Measurements from ENCODE around the gene NCKAP5.

Gene NCKAP5

DNA sequence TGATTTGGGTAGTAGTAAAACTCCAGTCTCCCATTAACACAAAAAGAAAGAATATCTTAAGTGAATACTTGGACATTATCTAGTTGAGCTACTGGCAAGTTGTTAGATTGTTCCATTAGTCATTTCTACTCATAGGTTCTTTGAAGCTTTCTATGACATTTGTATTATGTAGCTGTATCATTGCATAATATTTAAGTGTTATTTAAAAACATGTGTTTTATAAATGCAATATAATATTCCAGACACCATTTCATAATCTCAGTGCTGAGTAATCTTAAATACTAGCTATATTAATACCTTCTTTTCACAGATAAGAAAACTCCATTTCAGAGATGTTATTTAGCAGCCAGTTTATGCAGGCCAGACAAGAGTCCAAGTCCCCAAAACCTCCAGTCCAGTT lies 271.9 kb downstream of the NCKAP5 start:
- H3K27me3 Mint-ChIP-seq: no peaks in the 10 kb centered on the region
- ATAC-seq (replicated peaks; ENCODE audit: extremely low read depth, poor library complexity, severe bottlenecking): no peak
- DNase-seq (ENCODE audit: low spot score in 2 of 2): no peak

DNA sequence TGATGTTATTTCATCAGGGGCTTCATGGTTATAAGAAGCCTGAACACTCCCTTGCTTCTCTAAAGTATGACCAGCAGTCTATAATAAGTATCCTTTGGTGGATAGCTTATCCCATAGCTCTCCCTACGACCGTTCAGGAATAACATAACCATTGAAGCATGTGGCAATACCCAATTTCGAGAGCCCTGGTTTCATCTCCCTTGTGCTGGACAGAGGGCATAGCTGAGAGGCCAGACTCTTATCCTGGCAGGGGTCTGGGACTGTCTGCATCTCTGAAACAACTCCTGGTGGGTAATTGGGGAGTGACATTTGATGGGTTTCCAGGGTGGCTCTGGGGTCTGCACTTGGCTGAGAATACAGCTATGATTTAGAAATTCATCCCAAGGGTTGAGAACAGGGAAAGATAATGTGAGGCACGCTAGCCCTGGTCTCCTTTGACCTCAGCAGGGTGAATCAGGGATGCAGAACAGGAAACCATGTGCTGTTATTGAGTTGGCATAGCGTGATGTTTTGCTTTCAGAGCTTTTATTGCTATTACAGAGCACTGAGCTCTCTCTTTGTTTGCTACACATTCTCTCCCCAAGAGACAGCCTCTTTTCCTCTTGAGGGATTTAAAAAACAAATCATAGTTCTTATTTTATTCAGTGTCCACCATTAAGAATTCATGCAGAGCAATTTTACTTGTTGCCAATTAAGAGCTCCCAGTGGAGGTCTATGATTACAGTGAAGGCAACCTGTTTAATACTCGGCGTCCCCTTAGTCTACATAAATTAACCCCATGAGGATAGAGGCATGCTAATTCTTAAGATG lies 274.5 kb downstream of the NCKAP5 start:
- H3K36me3 Mint-ChIP-seq (ENCODE audit: insufficient read depth): no peaks in the 10 kb centered on the region
- H3K4me3 Mint-ChIP-seq: no peak overlapping the region
- H3K27me3 Mint-ChIP-seq: no peaks in the 10 kb centered on the region
- peaks cover 6% of the 10 kb centered on the region for H3K9me3 Mint-ChIP-seq
- no peaks in the 10 kb centered on the region for H3K4me1 Mint-ChIP-seq
- H3K27ac Mint-ChIP-seq (ENCODE audit: low read depth): no peak overlapping the region
- no peak for DNase-seq (ENCODE audit: low spot score in 2 of 2)
- no peak for ATAC-seq (replicated peaks; ENCODE audit: extremely low read depth, poor library complexity, severe bottlenecking)

More for the DNA sequence above, 271.9 kb downstream of the NCKAP5 start:
- Mint-ChIP-seq H3K36me3 (ENCODE audit: insufficient read depth) (no peaks in the 10 kb centered on the region), H3K4me3 (no peak overlapping the region), H3K27ac (ENCODE audit: low read depth) (no peak overlapping the region), H3K4me1 (no peaks in the 10 kb centered on the region), H3K9me3 (peaks cover 6% of the 10 kb centered on the region)

DNA sequence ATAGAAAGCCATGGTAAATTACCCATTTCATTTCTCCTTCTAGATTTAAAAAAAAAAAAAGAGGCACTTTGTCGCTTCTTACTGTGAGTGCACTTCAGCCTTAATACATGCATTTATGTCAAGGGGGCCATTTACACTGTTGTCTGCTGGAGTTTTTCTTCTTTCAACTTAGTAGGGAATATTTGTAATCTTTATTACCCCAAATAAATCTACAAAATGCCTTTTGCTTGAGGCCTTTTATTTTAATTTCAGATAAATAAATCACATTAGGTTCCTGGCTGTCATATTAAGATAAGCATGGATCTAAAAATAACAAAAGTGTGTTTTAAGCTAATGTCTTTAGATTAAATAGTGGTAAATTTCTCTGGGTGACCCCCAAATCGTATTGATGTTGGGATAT lies 276.0 kb downstream of the NCKAP5 start:
- ATAC-seq (replicated peaks; ENCODE audit: extremely low read depth, poor library complexity, severe bottlenecking): no peak

DNA sequence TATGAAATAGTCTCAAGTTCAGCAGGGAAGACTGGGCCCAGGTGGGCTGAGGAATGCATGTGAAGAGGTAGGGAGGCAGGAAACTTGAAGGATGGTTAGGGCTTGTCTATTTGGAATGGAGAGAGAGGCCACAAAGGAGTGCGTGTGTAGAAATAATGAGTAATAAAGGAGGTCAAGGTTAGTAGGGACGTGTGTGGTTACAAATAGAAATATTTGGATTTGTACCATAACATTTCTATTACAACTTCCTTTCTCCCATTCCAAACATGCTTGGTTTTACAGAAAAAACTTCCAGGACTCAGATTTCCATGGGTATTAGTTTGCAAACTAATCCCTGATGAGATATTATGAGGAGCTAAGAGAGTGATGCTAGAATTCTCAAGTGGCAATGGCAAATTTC lies 280.6 kb downstream of the NCKAP5 start:
- no peak overlapping the region for H3K4me3 Mint-ChIP-seq
- no peaks in the 10 kb centered on the region for H3K9me3 Mint-ChIP-seq
- H3K36me3 Mint-ChIP-seq (ENCODE audit: insufficient read depth): no peaks in the 10 kb centered on the region
- no peak overlapping the region for H3K27ac Mint-ChIP-seq (ENCODE audit: low read depth)
- H3K27me3 Mint-ChIP-seq: no peaks in the 10 kb centered on the region
- DNase-seq (ENCODE audit: low spot score in 2 of 2) (no peak), ATAC-seq (replicated peaks; ENCODE audit: extremely low read depth, poor library complexity, severe bottlenecking) (no peak)
- no peaks in the 10 kb centered on the region for H3K4me1 Mint-ChIP-seq

More for the DNA sequence above, 276.0 kb downstream of the NCKAP5 start:
- no peak for DNase-seq (ENCODE audit: low spot score in 2 of 2)
- Mint-ChIP-seq H3K4me3 (no peak overlapping the region), H3K9me3 (peaks cover 6% of the 10 kb centered on the region), H3K27me3 (no peaks in the 10 kb centered on the region), H3K36me3 (ENCODE audit: insufficient read depth) (no peaks in the 10 kb centered on the region), H3K4me1 (no peaks in the 10 kb centered on the region), H3K27ac (ENCODE audit: low read depth) (no peak overlapping the region)

DNA sequence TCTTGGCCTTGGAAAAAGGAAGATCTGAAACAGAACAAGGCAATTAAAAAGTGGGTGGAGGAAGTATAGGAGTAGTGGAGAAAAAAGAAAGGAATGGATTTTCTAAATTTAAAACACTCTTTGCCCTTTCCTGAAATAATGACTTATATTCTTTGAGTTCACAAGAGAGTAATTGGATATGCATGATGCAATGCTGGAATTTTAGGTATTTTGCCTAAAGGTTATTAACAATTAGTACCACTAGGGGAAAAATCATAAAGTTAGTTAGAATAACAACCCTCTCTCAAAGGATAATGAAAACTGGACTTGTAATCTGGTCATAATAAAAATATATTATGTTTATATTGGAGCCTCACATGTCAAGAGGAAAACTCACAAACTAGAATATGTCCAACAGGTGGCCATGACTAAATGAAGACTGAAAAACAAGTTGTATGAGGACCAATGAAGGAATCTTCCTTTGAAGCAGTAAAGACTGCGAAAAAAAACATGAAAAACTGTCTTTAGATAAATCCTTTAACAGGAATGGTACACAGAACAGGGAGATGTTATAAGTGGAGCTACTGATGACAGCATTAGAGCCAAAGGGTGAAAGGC lies 281.8 kb downstream of the NCKAP5 start:
- ATAC-seq (replicated peaks; ENCODE audit: extremely low read depth, poor library complexity, severe bottlenecking) (no peak), DNase-seq (ENCODE audit: low spot score in 2 of 2) (no peak)
- Mint-ChIP-seq H3K9me3 (no peaks in the 10 kb centered on the region), H3K27ac (ENCODE audit: low read depth) (no peak overlapping the region), H3K4me3 (no peak overlapping the region), H3K36me3 (ENCODE audit: insufficient read depth) (no peaks in the 10 kb centered on the region), H3K4me1 (no peaks in the 10 kb centered on the region), H3K27me3 (no peaks in the 10 kb centered on the region)

DNA sequence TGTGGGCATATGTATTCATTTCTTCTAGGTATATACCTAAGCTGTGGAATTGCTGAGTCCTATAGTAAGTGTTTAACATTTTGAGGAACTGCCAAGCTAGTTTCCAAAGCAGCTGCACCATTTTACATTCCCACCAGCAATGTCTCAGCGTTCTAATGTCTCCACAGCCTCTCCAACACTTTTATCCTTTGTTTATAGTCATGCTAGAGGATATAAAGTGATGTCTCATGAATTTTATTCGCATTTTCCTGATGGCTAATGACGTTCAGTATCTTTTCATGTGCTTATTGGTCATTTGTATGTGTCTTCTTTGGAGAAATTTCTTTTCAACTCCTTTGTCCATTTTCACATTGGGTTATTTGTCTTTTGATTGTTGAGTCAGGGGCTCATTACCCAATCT lies 295.2 kb downstream of the NCKAP5 start:
- Mint-ChIP-seq H3K4me1 (no peaks in the 10 kb centered on the region), H3K4me3 (no peak overlapping the region), H3K9me3 (peaks cover 13% of the 10 kb centered on the region), H3K27me3 (no peaks in the 10 kb centered on the region), H3K36me3 (ENCODE audit: insufficient read depth) (no peaks in the 10 kb centered on the region), H3K27ac (ENCODE audit: low read depth) (no peak overlapping the region)
- ATAC-seq (replicated peaks; ENCODE audit: extremely low read depth, poor library complexity, severe bottlenecking): no peak
- no peak for DNase-seq (ENCODE audit: low spot score in 2 of 2)

DNA sequence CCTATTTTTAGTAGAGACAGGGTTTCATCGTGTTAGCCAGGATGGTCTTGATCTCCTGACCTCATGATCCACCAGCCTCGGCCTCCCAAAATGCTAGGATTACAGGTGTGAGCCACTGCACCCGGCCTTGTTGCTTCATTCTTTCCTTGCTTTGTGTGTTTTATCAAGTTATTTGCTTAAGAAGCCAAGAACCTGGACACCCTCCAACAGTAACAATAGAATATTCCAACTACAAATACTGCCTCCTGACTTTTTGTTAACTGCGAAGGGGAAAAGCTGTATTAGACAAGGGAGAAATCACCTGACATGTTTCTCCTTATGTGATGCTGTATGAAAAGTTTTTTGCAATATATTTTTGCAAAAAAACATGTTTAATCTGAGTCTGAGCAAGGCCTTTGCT lies 297.2 kb downstream of the NCKAP5 start:
- no peaks in the 10 kb centered on the region for H3K4me1 Mint-ChIP-seq

DNA sequence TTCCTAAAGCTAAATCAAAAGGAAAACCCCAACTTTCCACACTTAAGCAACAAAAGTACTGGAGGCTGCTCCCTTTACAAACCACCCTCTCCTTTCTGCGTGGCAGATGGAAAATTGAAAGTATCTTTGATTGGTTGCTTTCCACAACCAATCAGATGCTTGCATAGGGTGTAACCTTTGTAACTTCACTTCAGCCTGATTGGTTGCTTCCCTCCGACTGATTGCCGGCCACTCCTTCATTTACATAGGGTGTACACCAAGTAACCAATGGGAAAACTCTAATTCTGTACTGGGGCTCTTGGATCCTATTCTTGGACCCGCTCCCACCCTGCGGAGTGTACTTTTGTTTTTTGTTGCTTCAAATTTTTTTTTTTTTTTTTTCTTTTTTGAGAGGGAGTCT lies 297.7 kb downstream of the NCKAP5 start:
- DNase-seq (ENCODE audit: low spot score in 2 of 2): no peak
- no peaks in the 10 kb centered on the region for H3K4me1 Mint-ChIP-seq
- H3K9me3 Mint-ChIP-seq: peaks cover 8% of the 10 kb centered on the region
- no peaks in the 10 kb centered on the region for H3K36me3 Mint-ChIP-seq (ENCODE audit: insufficient read depth)
- no peak overlapping the region for H3K27ac Mint-ChIP-seq (ENCODE audit: low read depth)
- ATAC-seq (replicated peaks; ENCODE audit: extremely low read depth, poor library complexity, severe bottlenecking): no peak
- no peak overlapping the region for H3K4me3 Mint-ChIP-seq
- H3K27me3 Mint-ChIP-seq: no peaks in the 10 kb centered on the region

More for the DNA sequence above, 297.2 kb downstream of the NCKAP5 start:
- no peak for DNase-seq (ENCODE audit: low spot score in 2 of 2)
- no peak for ATAC-seq (replicated peaks; ENCODE audit: extremely low read depth, poor library complexity, severe bottlenecking)
- Mint-ChIP-seq H3K27me3 (no peaks in the 10 kb centered on the region), H3K9me3 (peaks cover 13% of the 10 kb centered on the region), H3K36me3 (ENCODE audit: insufficient read depth) (no peaks in the 10 kb centered on the region), H3K4me3 (no peak overlapping the region), H3K27ac (ENCODE audit: low read depth) (no peak overlapping the region)

DNA sequence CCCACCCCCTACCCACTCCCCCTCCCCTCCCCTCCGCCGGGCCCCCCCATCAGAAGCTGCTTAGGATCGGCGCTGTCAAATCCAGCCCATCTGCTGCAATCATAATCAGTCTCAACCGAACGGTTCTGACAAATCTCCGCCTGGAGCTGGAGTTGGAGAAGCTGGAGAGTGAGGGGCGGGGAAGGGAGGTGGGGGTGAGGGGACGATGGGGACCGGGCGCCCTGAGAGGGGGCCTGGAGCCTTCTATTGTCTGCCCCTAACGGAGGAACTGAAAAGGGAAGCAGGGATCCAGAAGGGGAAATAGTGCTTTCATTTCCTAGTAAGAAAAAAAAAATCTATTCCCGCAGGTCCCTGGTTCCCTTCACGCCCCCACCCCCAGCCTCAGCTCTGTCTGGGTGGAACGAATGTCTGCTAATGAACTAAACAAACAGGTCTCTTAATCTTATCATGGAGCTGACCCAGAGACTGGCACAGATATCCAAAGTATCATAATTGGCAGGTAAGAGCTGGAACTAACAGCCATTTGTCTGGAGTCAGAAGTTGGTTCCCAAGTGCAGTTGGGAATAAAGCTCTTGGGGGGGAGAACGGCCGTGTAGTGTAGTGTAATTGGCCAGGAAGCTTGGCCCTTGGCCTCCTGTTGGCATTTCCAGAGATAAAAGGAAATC lies 301.2 kb downstream of the NCKAP5 start:
- Mint-ChIP-seq H3K27me3 (peaks cover 13% of the 10 kb centered on the region), H3K9me3 (peaks cover 16% of the 10 kb centered on the region), H3K4me3 (no peak overlapping the region), H3K27ac (ENCODE audit: low read depth) (no peak overlapping the region), H3K36me3 (ENCODE audit: insufficient read depth) (no peaks in the 10 kb centered on the region), H3K4me1 (no peaks in the 10 kb centered on the region)
- no peak for DNase-seq (ENCODE audit: low spot score in 2 of 2)
- no peak for ATAC-seq (replicated peaks; ENCODE audit: extremely low read depth, poor library complexity, severe bottlenecking)

DNA sequence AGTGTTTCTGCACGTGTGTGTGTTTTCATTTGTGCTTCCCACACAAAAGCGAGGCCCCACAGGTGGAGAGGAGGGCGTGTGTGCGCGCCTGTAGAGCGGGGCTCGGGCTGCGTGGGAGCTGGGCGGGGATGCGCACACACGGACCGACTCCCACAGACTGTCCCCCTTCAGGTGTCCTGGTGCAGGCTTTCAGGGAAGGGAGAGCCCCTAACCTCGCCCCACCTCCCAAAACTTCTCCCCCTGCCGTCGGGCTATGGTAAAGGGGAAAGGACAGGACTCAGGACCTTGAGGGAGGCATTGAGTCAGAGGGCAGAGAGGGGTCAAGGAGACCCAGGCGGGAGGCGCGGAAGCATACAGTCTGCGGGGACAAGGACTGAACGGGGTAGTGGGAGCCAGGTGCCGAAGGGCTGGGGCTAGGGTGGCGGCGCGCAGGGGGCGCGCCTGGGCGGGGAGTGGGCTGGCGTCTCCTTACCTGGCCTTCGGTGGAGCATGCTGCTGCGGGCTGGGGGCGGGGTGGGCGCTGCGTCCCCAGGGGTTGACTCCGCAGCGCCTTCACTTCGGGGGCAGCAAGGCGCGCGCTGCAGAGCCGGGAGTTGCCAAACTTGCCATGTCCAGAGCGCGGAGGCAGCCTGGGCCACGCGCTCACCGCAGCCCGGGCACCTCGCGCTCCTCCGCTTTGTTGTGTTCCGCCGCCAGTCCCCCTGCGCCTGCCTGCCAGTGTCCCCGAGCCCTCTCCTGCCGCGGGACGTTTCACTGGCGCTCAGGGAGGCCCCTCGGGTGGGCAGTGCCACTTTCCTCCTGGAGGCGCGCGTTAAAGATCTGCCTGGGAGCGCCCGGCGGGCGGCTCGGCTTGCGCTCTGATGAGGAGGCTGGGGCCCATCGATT lies 302.0 kb downstream of the NCKAP5 start:
- H3K9me3 Mint-ChIP-seq: peaks cover 16% of the 10 kb centered on the region
- no peak for DNase-seq (ENCODE audit: low spot score in 2 of 2)
- no peaks in the 10 kb centered on the region for H3K36me3 Mint-ChIP-seq (ENCODE audit: insufficient read depth)
- H3K27ac Mint-ChIP-seq (ENCODE audit: low read depth): no peak overlapping the region
- H3K4me3 Mint-ChIP-seq: no peak overlapping the region
- H3K4me1 Mint-ChIP-seq: no peaks in the 10 kb centered on the region
- no peak for ATAC-seq (replicated peaks; ENCODE audit: extremely low read depth, poor library complexity, severe bottlenecking)
- peaks cover 13% of the 10 kb centered on the region for H3K27me3 Mint-ChIP-seq

DNA sequence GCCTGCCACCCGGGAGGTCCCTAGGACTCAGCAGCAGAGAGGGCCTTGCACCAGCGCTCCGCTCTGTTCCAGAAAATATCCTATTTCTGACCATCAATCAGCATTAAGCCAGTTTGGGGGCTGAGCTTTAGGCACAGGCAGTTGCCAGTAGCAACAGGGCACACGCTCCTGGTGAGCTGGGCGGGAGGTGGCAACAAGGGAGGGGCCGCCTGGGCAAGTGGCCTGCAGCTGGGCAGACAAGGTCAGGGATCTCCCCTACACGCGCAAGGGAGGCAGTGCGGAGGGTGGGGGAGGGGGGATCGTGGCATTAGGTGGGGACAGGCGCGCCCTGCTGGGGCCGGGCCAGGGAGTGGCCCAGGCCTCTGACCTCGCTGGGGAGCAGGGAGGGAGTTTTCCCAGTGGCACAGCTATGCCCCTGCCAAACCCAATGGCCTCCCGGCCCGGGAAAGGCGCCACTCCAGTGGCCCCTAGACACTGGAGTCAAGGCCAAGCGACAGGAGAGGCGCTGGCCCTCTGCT lies 302.8 kb downstream of the NCKAP5 start:
- H3K27me3 Mint-ChIP-seq: peaks cover 13% of the 10 kb centered on the region
- DNase-seq (ENCODE audit: low spot score in 2 of 2) (no peak), ATAC-seq (replicated peaks; ENCODE audit: extremely low read depth, poor library complexity, severe bottlenecking) (no peak)
- H3K36me3 Mint-ChIP-seq (ENCODE audit: insufficient read depth): no peaks in the 10 kb centered on the region
- H3K4me1 Mint-ChIP-seq: no peaks in the 10 kb centered on the region
- H3K4me3 Mint-ChIP-seq: no peak overlapping the region
- H3K27ac Mint-ChIP-seq (ENCODE audit: low read depth): no peak overlapping the region
- peaks cover 16% of the 10 kb centered on the region for H3K9me3 Mint-ChIP-seq

DNA sequence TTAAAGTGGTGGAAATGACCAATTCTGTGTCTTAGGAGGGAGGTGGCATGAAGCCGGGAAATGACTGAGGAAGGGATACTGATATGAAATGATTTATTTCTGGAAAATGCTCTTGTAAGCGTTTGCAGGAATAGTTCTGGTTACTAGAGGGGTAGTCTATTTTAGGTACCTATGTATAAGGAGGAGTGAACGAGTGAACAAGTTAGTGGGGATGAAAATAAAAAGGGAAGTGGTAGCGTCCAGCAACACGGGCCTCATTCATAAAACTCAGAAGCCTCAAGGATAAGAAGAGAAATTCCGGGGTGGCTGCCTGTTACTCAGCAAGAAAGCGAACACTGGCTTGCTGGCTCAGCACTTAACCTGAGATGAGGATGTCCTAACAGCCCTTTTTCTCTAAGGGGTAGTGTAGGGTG lies 303.3 kb downstream of the NCKAP5 start:
- no peak for DNase-seq (ENCODE audit: low spot score in 2 of 2)
- H3K36me3 Mint-ChIP-seq (ENCODE audit: insufficient read depth): no peaks in the 10 kb centered on the region
- no peak for ATAC-seq (replicated peaks; ENCODE audit: extremely low read depth, poor library complexity, severe bottlenecking)
- H3K27ac Mint-ChIP-seq (ENCODE audit: low read depth): no peak overlapping the region
- no peaks in the 10 kb centered on the region for H3K4me1 Mint-ChIP-seq
- H3K4me3 Mint-ChIP-seq: no peak overlapping the region
- peaks cover 13% of the 10 kb centered on the region for H3K27me3 Mint-ChIP-seq
- peaks cover 16% of the 10 kb centered on the region for H3K9me3 Mint-ChIP-seq
